GM21717 (cell line): ENCODE results near the gene SPIRE1.
"Not testable (repeated sequence)": the region's sequence is repeated elsewhere in the genome, so short reads cannot be mapped to it uniquely, and the experiment has no call there.

Experiments
- ATAC-seq: cut with Tn5 transposase; IDR thresholded peaks from one replicate; pipeline ENCODE4 v1.9.1; 2021; ENCODE audit warnings: mild to moderate bottlenecking, moderate library complexity; ENCODE audit not compliant: unreplicated experiment

The SPIRE1 gene

GRCh38 chr18:12423393-12423792, 234.5 kb downstream of the SPIRE1 start:
- ATAC-seq: no peak

GRCh38 chr18:12422936-12423335, 235.0 kb downstream of the SPIRE1 start:
- no peak for ATAC-seq

GRCh38 chr18:12421732-12422131, 236.2 kb downstream of the SPIRE1 start:
- no peak for ATAC-seq

GRCh38 chr18:12420821-12421421, 237.0 kb downstream of the SPIRE1 start:
- ATAC-seq: no peak

GRCh38 chr18:12417687-12418086, 240.2 kb downstream of the SPIRE1 start:
- ATAC-seq: no peak

GRCh38 chr18:12416098-12416729, 241.7 kb downstream of the SPIRE1 start:
- no peak for ATAC-seq

GRCh38 chr18:12411456-12411855, 246.5 kb downstream of the SPIRE1 start:
- ATAC-seq: no peak

- ATAC-seq: not testable (repeated sequence)
Measured at GRCh38 chr18:12410747-12411146, 247.2 kb downstream of the SPIRE1 start.

GRCh38 chr18:12410081-12410481, 247.8 kb downstream of the SPIRE1 start:
- ATAC-seq: no peak

GRCh38 chr18:12409469-12409868, 248.4 kb downstream of the SPIRE1 start:
- ATAC-seq: no peak

GRCh38 chr18:12408247-12408869, 249.5 kb downstream of the SPIRE1 start:
- ATAC-seq: peak; percentile 27

- ATAC-seq: no peak
Measured at GRCh38 chr18:12406371-12407111, 251.4 kb downstream of the SPIRE1 start.

GRCh38 chr18:12405066-12405465, 252.8 kb downstream of the SPIRE1 start:
- no peak for ATAC-seq

- ATAC-seq: no peak
Measured at GRCh38 chr18:12403601-12404506, 254.1 kb downstream of the SPIRE1 start.

- ATAC-seq: no peak
Measured at GRCh38 chr18:12401881-12402280, 256.0 kb downstream of the SPIRE1 start.

- ATAC-seq: no peak
Measured at GRCh38 chr18:12399231-12399630, 258.7 kb downstream of the SPIRE1 start.

- ATAC-seq: no peak
Measured at GRCh38 chr18:12398625-12399024, 259.3 kb downstream of the SPIRE1 start.

- ATAC-seq: no peak
Measured at GRCh38 chr18:12397793-12398192, 260.1 kb downstream of the SPIRE1 start.

GRCh38 chr18:12397254-12397653, 260.7 kb downstream of the SPIRE1 start:
- ATAC-seq: no peak
